DMS53 treated with DMSO at 0.1 percent for 48 hours (cell line): ENCODE results near the gene SHC3.

Experiments used
- DNase-seq: peaks from one replicate; lab custom pipeline; 2025; ENCODE audit not compliant: unreplicated experiment; lab: John Stamatoyannopoulos, UW

Gene SHC3

GRCh38 chr9:88966894-88967676, 211.5 kb downstream of the SHC3 start:
- DNase-seq: no peak

DNA sequence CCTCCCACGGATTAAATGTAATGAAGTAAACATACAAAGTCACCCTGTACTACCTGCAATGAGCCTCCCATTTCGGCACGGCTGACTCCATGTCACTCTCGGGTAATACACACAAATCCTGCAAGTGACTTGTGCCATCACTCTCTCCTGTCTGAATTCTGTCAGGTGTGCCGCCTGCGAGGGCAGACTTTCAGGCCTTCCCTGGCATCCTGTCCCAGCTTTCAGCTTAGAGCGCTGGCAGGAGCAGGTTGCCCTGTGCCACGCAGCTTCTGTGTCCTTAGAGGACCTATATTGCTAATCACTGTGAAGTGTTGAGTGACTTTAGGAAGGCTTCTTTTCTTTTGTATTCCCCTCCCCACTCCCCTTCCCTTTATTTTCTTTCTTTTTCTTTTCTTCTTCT, 213.1 kb downstream of the SHC3 start:
- no peak for DNase-seq

DNA sequence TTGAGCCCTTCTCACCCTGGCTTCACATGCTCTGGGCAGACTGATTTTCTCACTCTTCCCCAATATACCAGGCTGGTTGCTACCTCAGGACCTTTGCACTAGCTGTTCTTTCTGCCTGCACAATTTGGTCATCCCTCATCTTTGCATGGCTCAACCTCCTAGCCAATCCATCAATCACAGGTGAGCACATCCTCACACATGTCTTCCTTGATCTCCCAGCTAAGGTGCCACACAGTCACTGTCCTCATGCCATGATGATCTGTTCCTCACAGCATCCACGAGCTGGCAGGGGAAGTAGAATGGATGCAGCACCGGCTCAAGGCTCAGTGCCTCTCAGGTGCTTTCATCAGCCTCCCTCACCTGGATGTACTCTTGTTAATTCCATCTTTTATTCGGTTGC, 218.0 kb downstream of the SHC3 start:
- DNase-seq: no peak

DNA sequence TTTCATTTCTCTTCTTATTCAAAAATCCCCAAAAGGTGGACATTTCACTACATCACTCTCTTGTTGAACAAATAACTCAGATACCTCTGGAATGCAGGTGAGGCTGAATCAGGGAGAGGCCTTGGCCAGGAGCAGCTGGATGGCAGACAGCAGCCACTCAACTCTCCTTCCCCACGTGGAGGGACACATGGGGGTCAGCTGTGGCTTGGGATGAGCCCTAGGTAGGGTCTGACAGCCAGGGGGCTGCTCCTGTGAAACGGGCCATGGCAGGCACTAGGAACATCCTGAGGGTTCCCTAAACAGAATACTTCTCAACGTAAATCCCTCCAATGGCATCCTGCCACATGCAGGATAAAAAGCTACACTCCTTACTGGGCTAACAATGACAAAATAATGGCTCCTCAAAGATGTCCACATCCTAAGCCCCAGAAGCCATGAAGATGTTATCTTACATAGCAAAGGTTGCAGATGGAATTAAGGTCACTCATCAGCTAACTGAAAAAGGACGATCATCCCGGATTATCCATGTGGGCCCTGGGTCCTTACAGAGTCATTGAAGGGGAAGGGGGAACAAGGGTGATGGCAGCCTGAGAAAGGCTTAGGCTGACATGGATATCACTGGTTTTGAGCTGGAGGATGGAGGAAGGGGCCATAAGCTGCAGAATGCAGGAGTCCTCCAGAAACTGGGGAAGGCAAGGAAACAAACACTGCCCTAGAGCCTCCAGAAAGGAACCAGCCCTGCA, 218.7 kb downstream of the SHC3 start:
- DNase-seq: no peak

GRCh38 chr9:88957526-88957925, 221.1 kb downstream of the SHC3 start:
- no peak for DNase-seq
